Keratinocyte (primary cell): ENCODE measurements around the gene MAGOHB.

ENCODE experiments used
- CTCF ChIP-seq, 3 experiments: IDR thresholded peaks in 1 of 3; conservative IDR thresholded peaks in 1 of 3; optimal IDR thresholded peaks in 1 of 3; 2 replicates in 2 of 3; 3 replicates in 1 of 3; pipeline versions ENCODE3 to v1.5.1; 2011; ENCODE audit warnings: low read length in 3 of 3, mild to moderate bottlenecking in 3 of 3, moderate library complexity in 2 of 3, control low read depth in 1 of 3, inconsistent platforms in 1 of 3; ENCODE audit not compliant: insufficient read depth in 2 of 3; ENCODE audit errors: extremely low read depth in 1 of 3
- EZH2 ChIP-seq: IDR thresholded peaks from one replicate; pipeline ENCODE4 v1.6.1; 2012; ENCODE audit warnings: inconsistent platforms, mild to moderate bottlenecking, low read length, moderate library complexity

DNA sequence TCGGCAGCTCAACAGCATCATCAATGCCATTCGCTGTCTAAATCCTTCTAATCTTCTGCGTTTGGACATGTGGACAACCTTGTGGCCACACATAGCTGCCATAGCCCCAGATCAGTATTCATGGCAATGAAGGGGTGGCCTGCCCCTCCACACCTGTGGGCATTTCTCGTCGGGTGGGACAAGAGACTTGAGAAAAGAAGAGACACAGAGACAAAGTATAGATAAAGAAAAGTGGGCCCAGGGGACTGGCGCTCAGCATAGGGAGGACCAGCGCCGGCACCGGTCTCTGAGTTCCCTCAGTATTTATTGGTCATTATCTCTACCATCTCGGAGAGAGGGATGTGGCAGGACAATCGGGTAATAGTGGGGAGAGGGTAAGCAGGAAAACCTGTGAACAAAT lies 42.3 kb downstream of the MAGOHB start:
- no peak for TF ChIP-seq CTCF (optimal IDR thresholded peaks at IDR 0.05 in 1 of 3, IDR thresholded peaks at IDR 0.05 in 1 of 3, conservative IDR thresholded peaks at IDR 0.05 in 1 of 3; ENCODE audit: extremely low read depth in 1 of 3, insufficient read depth in 2 of 3, low read length in 3 of 3)
- TF ChIP-seq EZH2, result no peak
